Glomerular visceral epithelial cell (primary cell): ENCODE data around the gene MAP3K4.

Source experiments
- DNase-seq: peaks from one replicate; pipeline ENCODE4 v3.0.0-alpha.2; 2016; ENCODE audit errors: extremely low spot score

Gene MAP3K4, protein sequence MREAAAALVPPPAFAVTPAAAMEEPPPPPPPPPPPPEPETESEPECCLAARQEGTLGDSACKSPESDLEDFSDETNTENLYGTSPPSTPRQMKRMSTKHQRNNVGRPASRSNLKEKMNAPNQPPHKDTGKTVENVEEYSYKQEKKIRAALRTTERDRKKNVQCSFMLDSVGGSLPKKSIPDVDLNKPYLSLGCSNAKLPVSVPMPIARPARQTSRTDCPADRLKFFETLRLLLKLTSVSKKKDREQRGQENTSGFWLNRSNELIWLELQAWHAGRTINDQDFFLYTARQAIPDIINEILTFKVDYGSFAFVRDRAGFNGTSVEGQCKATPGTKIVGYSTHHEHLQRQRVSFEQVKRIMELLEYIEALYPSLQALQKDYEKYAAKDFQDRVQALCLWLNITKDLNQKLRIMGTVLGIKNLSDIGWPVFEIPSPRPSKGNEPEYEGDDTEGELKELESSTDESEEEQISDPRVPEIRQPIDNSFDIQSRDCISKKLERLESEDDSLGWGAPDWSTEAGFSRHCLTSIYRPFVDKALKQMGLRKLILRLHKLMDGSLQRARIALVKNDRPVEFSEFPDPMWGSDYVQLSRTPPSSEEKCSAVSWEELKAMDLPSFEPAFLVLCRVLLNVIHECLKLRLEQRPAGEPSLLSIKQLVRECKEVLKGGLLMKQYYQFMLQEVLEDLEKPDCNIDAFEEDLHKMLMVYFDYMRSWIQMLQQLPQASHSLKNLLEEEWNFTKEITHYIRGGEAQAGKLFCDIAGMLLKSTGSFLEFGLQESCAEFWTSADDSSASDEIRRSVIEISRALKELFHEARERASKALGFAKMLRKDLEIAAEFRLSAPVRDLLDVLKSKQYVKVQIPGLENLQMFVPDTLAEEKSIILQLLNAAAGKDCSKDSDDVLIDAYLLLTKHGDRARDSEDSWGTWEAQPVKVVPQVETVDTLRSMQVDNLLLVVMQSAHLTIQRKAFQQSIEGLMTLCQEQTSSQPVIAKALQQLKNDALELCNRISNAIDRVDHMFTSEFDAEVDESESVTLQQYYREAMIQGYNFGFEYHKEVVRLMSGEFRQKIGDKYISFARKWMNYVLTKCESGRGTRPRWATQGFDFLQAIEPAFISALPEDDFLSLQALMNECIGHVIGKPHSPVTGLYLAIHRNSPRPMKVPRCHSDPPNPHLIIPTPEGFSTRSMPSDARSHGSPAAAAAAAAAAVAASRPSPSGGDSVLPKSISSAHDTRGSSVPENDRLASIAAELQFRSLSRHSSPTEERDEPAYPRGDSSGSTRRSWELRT (N-terminal part only)

DNA sequence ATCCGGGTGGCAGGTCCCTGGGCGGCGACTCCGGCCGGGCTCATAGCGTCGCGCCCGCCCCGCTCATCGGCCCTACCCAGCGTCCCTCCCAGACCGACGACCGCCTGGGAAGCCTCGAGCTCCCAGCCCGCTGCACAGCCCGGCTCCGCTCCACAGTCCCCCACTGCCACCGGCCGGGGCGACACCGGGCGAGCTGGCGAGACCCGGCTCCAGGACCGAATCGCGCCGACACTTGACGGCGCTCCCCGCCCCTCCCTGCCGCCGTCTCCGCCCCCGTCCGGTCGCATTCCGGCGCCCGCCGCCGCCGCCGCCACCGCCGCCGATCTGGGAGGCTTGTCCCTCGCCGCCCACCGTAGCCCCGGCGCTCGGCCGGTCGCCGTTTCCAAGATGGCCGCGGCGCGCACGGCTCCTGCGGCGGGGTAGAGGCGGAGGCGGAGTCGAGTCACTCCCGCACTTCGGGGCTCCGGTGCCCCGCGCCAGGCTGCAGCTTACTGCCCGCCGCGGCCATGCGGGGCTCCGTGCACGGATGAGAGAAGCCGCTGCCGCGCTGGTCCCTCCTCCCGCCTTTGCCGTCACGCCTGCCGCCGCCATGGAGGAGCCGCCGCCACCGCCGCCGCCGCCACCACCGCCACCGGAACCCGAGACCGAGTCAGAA, at the start of gene MAP3K4:
TSS of gene MAP3K4 (plus strand) at position 364 of the 655 bp plus-strand sequence. CDS start at position 527, 163 bp downstream.
- peak; percentile 76 for DNase-seq

DNA sequence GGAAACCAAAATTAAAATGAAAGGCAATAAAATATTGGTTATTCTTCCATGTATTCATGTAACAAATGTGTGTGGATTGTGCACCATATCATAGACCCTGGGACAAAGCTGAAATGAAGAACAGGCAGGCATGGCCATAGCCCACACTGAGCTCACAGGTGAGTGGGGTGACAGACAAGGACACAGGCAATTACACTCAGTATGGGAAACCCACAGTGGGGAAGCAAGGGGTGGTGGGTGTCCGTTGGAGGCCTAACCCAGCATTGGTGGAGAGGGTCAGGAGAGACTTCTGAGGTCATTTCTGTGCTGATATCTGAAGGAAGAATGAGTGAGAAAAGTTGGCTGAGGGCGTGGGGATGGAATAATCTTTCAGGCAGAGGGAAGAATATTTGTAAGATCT, 47.6 kb upstream of the MAP3K4 start:
- no peak for DNase-seq

DNA sequence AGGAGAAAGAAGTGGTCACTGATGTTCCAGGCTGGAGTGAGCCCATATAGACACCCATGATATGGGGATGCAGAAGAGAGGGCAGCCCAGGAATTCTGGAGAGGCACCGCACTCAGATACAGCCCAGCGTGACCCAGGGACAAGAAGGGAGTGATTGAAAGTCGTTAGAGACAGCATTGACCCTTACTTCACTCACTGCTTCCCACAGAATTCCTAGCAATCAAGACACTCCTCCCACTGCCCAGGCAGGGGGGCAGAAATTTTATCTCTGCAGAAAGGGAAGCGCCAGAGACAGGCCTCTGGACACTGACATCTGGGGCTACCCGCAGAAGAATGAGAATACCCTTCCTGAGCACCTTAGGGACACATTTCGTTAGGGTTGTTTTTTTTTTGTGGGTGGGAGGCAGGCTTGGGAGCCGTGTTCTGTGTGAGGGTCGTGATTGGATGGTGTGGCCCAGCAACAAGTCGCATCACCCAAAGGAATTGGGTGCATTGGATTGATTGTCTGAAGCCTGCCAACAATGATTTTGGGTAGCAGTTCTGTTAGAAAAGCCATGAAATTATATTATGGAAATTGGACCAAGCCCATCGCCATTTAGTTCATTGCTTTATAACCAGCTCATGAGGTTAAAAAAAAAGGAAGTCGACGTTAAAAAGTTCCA, 45.9 kb upstream of the MAP3K4 start:
- no peak for DNase-seq

DNA sequence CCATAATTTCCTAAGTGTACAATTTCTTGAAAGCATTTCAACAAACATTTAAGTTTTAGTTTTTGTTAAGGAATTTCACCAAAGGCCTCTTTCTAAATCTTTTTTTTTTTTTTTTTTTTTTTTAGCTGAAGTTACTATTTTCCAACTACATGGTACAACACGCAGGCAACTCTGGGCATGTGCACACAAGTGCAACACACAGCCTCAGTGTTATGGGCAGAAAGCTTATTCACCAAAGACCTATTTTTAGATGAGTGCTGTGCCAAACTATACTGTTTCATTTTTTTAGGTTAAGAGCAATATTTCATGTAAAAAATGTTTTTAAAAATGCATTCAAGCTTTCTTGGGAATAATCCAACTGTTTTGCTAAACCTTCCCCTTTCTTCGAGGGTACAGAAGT, 42.0 kb upstream of the MAP3K4 start:
- no peak for DNase-seq

GRCh38 chr6:160950507-160950906, 41.1 kb upstream of the MAP3K4 start:
- no peak for DNase-seq

- no peak for DNase-seq
Observed at GRCh38 chr6:160951187-160952030, 40.2 kb upstream of the MAP3K4 start.

- DNase-seq = no peak
Observed at GRCh38 chr6:160952633-160953281, 38.8 kb upstream of the MAP3K4 start.

DNA sequence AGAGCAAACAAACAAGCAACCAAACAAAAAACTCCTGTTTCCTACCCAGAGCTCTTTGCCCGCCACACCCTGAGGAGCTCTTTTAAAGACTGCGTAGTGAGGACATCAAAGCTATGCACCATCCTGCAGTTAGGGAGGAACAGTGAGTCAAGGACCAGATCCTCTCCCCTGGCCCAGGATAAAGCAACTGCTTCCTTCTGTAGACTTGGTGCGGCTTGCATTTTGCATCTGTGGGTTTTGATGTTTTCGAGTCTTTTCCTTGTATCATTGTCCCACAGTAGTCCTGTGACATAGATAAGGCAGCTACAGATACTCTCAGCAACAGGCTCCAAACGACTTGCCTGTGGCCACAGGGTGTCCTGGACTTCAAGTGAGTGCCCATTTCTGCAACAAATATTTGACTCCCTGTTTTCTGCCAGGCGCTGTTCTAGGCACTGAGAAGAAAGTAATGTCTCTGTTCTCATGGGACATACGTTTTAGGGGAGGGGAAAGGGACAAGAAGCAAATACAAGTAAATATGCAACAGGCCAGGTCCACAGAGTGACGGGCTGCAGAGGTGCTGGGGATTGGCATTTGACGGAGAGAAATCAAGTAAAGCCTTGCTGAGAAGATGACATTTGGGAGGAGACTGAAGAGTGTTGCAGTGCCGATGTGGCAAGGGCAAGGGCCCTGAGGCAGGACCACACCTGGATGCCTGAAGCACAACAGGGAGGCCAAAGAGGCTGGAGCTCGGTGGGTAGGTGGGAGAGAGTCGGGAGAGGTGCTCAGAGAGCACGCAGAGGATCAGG, 35.9 kb upstream of the MAP3K4 start:
- no peak for DNase-seq

DNA sequence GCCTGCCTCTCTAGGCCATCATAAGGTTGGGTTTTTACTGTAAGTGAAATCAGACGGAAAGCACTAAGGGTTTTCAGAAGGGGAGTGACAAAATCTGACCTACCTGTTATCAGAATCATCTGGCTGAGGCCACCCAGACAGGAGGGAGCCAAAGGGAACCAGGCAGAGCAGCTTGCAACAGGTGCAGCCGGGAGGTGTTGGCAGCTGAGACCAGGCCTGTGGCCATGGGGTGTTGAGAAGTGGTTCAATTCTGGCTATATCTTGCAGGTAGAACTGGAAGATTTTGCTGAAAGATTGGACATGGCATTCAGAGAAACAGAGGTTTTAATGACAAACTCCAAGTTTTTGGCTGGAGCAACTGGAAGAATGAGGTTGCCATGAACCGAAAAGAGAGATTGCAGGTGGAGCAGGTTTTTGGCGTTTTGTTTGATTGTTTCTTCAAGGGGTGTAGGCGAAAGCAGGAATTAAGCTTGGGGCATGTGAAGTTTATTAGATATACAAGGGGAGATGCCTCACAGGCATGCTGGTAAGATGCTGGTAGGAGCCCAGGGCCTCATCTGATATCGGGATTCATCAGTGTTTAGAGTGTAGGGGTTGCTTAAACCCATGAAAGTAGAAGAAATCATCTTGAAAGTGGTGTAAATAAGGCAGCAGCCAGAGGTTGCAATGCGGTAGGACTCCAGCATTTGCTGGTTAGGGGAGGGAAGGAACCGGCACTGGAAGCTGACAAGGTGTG, 35.1 kb upstream of the MAP3K4 start:
- DNase-seq = no peak

- DNase-seq = no peak
Observed at GRCh38 chr6:160959726-160960435, 31.7 kb upstream of the MAP3K4 start.

GRCh38 chr6:160960839-160961238, 30.7 kb upstream of the MAP3K4 start:
- DNase-seq = no peak

DNA sequence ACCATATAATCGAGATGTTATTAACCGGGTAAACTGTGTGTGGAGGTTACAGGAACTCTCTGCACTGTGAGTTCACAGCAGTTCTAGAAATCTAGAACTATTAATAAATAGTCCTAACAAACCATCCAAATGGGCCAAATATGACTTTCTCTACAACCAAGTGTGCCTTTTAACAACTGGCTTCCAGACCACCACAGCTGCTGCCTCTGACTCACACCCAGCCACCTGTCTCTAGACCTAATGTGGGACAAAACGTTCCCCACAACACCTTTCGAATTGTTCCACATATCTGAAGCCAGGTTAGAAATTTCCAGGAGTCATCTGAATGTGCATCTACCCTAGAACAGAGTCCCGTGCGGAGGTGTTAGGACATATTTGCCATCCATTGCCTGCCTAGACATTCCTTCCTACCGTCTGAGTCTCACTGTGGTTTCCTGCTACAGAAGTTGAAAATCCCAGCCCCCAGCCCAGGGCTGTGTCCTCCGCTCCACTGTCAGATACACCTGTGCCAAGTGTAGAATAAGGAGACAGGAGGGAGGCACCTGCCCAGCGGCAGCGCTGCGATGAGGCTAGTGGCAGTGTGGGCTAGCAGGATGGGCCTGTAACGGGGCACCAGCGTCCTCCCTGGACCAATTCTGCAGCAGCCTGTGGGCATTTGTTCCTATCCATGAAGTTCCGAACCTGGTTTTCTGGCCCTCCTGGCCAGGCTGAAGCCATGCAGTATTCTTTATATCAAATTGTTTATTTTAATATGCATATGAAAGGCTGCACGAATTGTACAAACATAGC, 28.5 kb upstream of the MAP3K4 start:
- DNase-seq = no peak

DNA sequence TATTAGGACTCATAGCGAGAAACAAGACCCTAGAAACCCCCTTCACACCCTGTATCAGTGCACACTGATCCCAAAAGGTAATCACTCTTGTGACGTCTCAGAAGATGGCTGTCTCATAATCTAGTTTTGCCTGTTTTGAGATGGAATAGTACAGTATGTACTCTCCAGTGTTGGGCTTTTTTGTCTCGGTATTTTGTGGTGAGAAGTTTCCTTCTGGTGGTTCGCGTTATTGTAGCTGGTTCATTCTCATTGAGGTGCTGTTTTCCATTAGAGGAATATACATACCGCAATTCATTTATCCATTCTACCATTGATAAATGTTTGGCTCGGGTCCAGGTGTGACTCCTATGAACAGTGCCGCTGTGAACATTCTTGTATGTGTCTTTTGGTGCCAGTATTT, 27.9 kb upstream of the MAP3K4 start:
- DNase-seq = no peak

DNA sequence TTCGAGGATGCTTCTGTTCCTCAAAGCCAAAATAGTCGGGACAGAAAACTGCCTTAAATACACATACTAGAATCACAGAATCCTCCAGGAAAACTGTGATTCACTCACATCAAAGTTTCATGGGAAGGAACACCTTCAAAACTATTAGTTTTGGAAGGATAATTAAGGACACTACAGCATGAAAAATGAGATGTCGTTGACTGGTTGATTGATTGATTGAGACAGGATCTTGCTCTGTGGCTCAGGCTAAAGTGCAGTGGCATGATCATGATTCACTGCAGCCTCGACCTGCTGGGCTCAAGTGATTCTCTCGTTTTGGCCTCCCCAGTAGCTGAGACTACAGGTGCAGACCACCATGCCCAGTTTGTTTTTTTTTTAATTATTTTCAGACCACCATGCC, 25.7 kb upstream of the MAP3K4 start:
- DNase-seq = no peak

DNA sequence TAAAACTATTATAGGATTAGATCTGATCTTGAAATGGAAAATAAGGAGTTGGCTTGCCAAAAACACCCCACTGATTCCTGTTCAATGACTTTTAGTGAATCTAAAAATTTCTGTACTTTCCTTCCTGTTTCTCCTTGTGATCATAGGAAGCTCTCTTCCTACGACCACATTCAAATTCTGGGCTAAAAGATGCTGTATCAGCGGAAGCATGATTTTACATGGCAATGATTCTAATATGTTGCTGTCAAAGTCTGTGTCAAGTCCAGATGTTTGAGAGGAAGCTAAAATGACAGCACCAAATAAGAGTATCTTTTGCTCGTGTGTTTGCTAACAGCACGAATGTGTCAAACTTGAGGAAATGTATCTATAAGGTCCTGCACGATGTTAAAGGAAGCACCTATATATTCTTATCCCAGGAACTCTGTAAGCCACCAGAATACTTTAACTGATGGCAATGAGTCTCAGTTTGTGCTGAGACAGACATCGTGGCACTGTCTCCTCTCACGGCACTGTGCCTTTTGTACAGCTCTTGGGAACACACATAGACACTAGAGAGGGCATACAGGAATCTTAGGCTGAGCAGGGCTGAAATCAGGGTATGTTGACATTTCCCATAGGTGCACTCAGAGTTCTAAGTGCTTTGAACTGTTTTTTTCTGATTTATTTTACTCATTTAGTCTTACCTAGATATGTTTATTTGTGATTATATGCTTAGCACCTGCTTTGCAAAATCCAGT, 24.9 kb upstream of the MAP3K4 start:
- DNase-seq = no peak

DNA sequence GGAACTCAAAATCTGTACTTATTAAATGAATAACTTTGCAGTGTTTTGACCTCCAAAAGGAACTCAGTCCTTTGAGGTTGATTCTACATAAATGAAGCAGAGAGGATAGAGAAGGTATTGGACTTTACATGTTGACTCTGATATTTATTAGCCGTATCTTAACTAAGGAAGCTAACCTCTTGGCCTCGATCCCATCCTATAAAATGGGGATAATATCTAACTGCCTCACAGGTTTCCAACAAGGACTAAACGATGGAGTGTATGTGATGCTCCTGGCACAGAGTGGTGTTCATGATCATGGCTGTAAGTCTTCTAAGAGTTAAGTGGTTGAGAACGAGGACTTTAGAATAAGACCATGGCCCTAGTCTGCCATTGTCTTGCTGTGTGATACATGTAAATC, 24.2 kb upstream of the MAP3K4 start:
- DNase-seq = no peak
